ENCODE results near the gene LOXL3.

LOXL3 gene

GRCh38 chr2:74553892-74554819 lies at the start of gene LOXL3, which contains the start of gene DOK1:
Gene LOXL3, minus strand, starts transcription at chr2:74553942. Its CDS starts 1,308 bp downstream, at chr2:74552634.
Gene DOK1, plus strand, starts transcription at chr2:74554720. Its CDS starts 35 bp downstream, at chr2:74554755.
- DNase-seq (ENCODE audit: low read depth), result peak; percentile 74

- DNase-seq (ENCODE audit: low read depth), result no peak
These were observed 49.0 kb upstream of the LOXL3 start for GRCh38 chr2:74602586-74603281.

GRCh38 chr2:74599676-74600075 lies 45.9 kb upstream of the LOXL3 start:
- DNase-seq (ENCODE audit: low read depth), result no peak

GRCh38 chr2:74597410-74597809 lies 43.7 kb upstream of the LOXL3 start:
- DNase-seq (ENCODE audit: low read depth), result no peak

- DNase-seq (ENCODE audit: low read depth), result no peak
These were observed 42.8 kb upstream of the LOXL3 start for GRCh38 chr2:74596584-74596983.

- DNase-seq (ENCODE audit: low read depth), result no peak
These were observed 40.4 kb upstream of the LOXL3 start for GRCh38 chr2:74593826-74594772.

- no peak for DNase-seq (ENCODE audit: low read depth)
These were observed 34.9 kb upstream of the LOXL3 start for GRCh38 chr2:74588664-74589063.

- DNase-seq (ENCODE audit: low read depth), result peak; percentile 32
These were observed 34.0 kb upstream of the LOXL3 start for GRCh38 chr2:74587664-74588277.

- peak; percentile 2 for DNase-seq (ENCODE audit: low read depth)
These were observed 31.9 kb upstream of the LOXL3 start for GRCh38 chr2:74585406-74586185.

- DNase-seq (ENCODE audit: low read depth), result no peak
These were observed 30.4 kb upstream of the LOXL3 start for GRCh38 chr2:74584088-74584645.

GRCh38 chr2:74583504-74583903 lies 29.8 kb upstream of the LOXL3 start:
- DNase-seq (ENCODE audit: low read depth), result no peak

GRCh38 chr2:74582184-74582583 lies 28.4 kb upstream of the LOXL3 start:
- DNase-seq (ENCODE audit: low read depth), result no peak

- no peak for DNase-seq (ENCODE audit: low read depth)
These were observed 27.7 kb upstream of the LOXL3 start for GRCh38 chr2:74581463-74581862.

- DNase-seq (ENCODE audit: low read depth), result no peak
These were observed 24.7 kb upstream of the LOXL3 start for GRCh38 chr2:74578408-74578807.

- DNase-seq (ENCODE audit: low read depth), result no peak
These were observed 23.7 kb upstream of the LOXL3 start for GRCh38 chr2:74577448-74577847.

GRCh38 chr2:74576863-74577229 lies 23.1 kb upstream of the LOXL3 start:
- no peak for DNase-seq (ENCODE audit: low read depth)

GRCh38 chr2:74576211-74576862 lies 22.6 kb upstream of the LOXL3 start:
- no peak for DNase-seq (ENCODE audit: low read depth)

- no peak for DNase-seq (ENCODE audit: low read depth)
These were observed 21.6 kb upstream of the LOXL3 start for GRCh38 chr2:74575320-74575719.

- no peak for DNase-seq (ENCODE audit: low read depth)
These were observed 20.2 kb upstream of the LOXL3 start for GRCh38 chr2:74573747-74574562.
